K562 (cell line): ENCODE measurements around the gene ACSS1. TPM values are rescaled to one million over a fixed set of nuclear protein-coding genes. Genes with fewer than 3 reads are reported as not detected.

Experiments
- ATAC-seq: fragments of 200-7000 bp; cut with Tn5 transposase; 3 replicates; pipeline ENCODE4 v1.9.1; 2020; ENCODE audit warnings: moderate library complexity
- BruUV-seq: library from RNA; stranded (reverse); fragments of 400-500 nt; replicated peaks from 2 replicates; lab custom pipeline; 2021; lab: Mats Ljungman, UMichigan
- CTCF ChIA-PET: fragments of 300-600 bp; formaldehyde crosslinking; extraction: SDS; loops from one replicate; lab custom pipeline; 2021; ENCODE audit warnings: low intra/inter-chr PET ratio; lab: Yijun Ruan, JAX
- POLR2A ChIA-PET: fragments of 300-600, 350-650 bp; sonication (Branson Sonifier 250); formaldehyde crosslinking; extraction: SDS; loops from one replicate; lab custom pipeline; 2021; ENCODE audit warnings: antibody characterized with exemption, inconsistent platforms; lab: Yijun Ruan, JAX
- DNase-seq, 4 experiments: peaks; one replicate each; pipeline versions ENCODE4 v3.0.0 to v3.0.0-alpha.2; 2011 to 2018; ENCODE audit warnings: low spot score in 3 of 4, mixed read lengths in 3 of 4; ENCODE audit errors: extremely low read depth in 1 of 4
- FAIRE-seq: peaks from 2 replicates; lab custom pipeline; 2011; peaks lifted over from hg19 to GRCh38; lab: Jason Lieb, UNC
- H2AFZ ChIP-seq: 2 replicates; pipeline ENCODE4 v1.6.0; 2011; ENCODE audit warnings: low read depth, low read length, control low read depth, inconsistent platforms
- H3K27ac ChIP-seq: fragments of 200-600 bp; 3 replicates; pipeline ENCODE4 v1.8.0; 2011; ENCODE audit warnings: low read depth, mild to moderate bottlenecking, control low read depth, inconsistent platforms, low read length, moderate library complexity, mixed read lengths; ENCODE audit errors: extremely low read depth
- H3K27me3 ChIP-seq, 2 experiments: fragments of 300-600 bp in 1 of 2; 2 replicates in 1 of 2; 3 replicates in 1 of 2; pipeline versions ENCODE4 v1.6.0 to v1.8.0; 2011; ENCODE audit warnings: inconsistent platforms in 2 of 2, low read length in 2 of 2, mild to moderate bottlenecking in 1 of 2, mixed read lengths in 1 of 2, moderate library complexity in 1 of 2; ENCODE audit not compliant: control insufficient read depth in 2 of 2, insufficient read depth in 2 of 2
- H3K36me3 ChIP-seq: fragments of 300-600 bp; 3 replicates; pipeline ENCODE4 v1.8.0; 2011; ENCODE audit warnings: mild to moderate bottlenecking, low read length, inconsistent platforms; ENCODE audit not compliant: control insufficient read depth, insufficient read depth
- H3K4me1 ChIP-seq, 2 experiments: fragments of 200-600 bp in 1 of 2; replicated peaks in 1 of 2; 2 replicates in 1 of 2; 3 replicates in 1 of 2; pipeline versions ENCODE4 v1.5.1 to v1.8.0; 2011; ENCODE audit warnings: inconsistent platforms in 2 of 2, low read length in 2 of 2, mild to moderate bottlenecking in 1 of 2, mixed read lengths in 1 of 2, moderate library complexity in 1 of 2; ENCODE audit not compliant: control insufficient read depth in 2 of 2, insufficient read depth in 2 of 2
- H3K4me2 ChIP-seq: 2 replicates; pipeline ENCODE4 v1.6.1; 2011; ENCODE audit warnings: low read length, control low read depth, inconsistent platforms, mixed read lengths; ENCODE audit not compliant: insufficient read depth
- H3K4me3 ChIP-seq: fragments of 200-600 bp; sonication (generic), shearing (Covaris generic); 2 replicates; pipeline ENCODE4 v1.5.1; 2016; ENCODE audit warnings: control low read depth, inconsistent platforms
- H3K79me2 ChIP-seq: fragments of 200-600 bp; 3 replicates; pipeline ENCODE4 v1.8.0; 2011; ENCODE audit warnings: low read length, inconsistent platforms; ENCODE audit not compliant: control insufficient read depth, insufficient read depth
- H3K9ac ChIP-seq, 2 experiments: 2 replicates each; pipeline versions ENCODE4 v1.6.0 to v1.6.1; 2011; ENCODE audit warnings: low read depth in 2 of 2, low read length in 2 of 2, control low read depth in 1 of 2, inconsistent platforms in 1 of 2, mild to moderate bottlenecking in 1 of 2, mixed read lengths in 1 of 2; ENCODE audit not compliant: insufficient read depth in 1 of 2
- H3K9me1 ChIP-seq: one replicate; pipeline ENCODE4 v1.6.0; 2011; ENCODE audit warnings: inconsistent platforms, mild to moderate bottlenecking, low read length, moderate library complexity; ENCODE audit not compliant: control insufficient read depth, insufficient read depth
- H3K9me3 ChIP-seq: replicated peaks from 2 replicates; pipeline ENCODE4 v1.5.1; 2011; ENCODE audit warnings: low read depth, low read length, inconsistent platforms; ENCODE audit not compliant: control insufficient read depth, insufficient read depth
- H4K20me1 ChIP-seq: replicated peaks from 2 replicates; pipeline ENCODE4 v1.6.1; 2011; ENCODE audit warnings: low read length, inconsistent platforms, mixed read lengths; ENCODE audit not compliant: control insufficient read depth, insufficient read depth
- GABPA ChIP-seq: fragments of 200-800 bp; sonication (Bioruptor generic); conservative IDR thresholded peaks from 2 replicates; pipeline ENCODE4 v1.6.1; 2016; ENCODE audit warnings: low read depth, missing genetic modification characterization, missing compliant biosample characterization
- GTF3C2 ChIP-seq: IDR thresholded peaks from 3 replicates; pipeline ENCODE4 v1.6.1; 2011; ENCODE audit warnings: borderline replicate concordance, mild to moderate bottlenecking, moderate library complexity; ENCODE audit not compliant: insufficient read length; ENCODE audit errors: extremely low read depth
- KDM5B ChIP-seq: fragments of 200-600 bp; sonication (generic); IDR thresholded peaks from 2 replicates; pipeline ENCODE4 v1.6.1; 2012; ENCODE audit warnings: low read depth, mild to moderate bottlenecking, moderate library complexity, low read length, control low read depth, inconsistent platforms; ENCODE audit not compliant: insufficient replicate concordance
- NBN ChIP-seq: fragments of 450-650 bp; IDR thresholded peaks from 2 replicates; pipeline ENCODE4 v1.6.1; 2016; ENCODE audit warnings: low read depth, mild to moderate bottlenecking
- SRSF3 ChIP-seq: fragments of 200-400 bp; formaldehyde crosslinking; IDR thresholded peaks from 2 replicates; pipeline ENCODE4 v1.6.1; 2016; ENCODE audit warnings: mild to moderate bottlenecking, low read length, moderate library complexity; ENCODE audit not compliant: insufficient read depth
- ZBTB33 ChIP-seq: sonication (generic); formaldehyde crosslinking; IDR thresholded peaks from 2 replicates; pipeline ENCODE4 v1.8.1; 2023; ENCODE audit warnings: mild to moderate bottlenecking, missing genetic modification reagents
- ZNF23 ChIP-seq: fragments of 250-450 bp; sonication (Bioruptor Pico); IDR thresholded peaks from 2 replicates; pipeline ENCODE4 v1.4.0; 2020; ENCODE audit warnings: mild to moderate bottlenecking
- ZNF830 ChIP-seq: fragments of 250-450 bp; sonication (Bioruptor Pico); IDR thresholded peaks from 2 replicates; pipeline ENCODE4 v1.5.0; 2021; ENCODE audit warnings: mild to moderate bottlenecking
- WGBS: fragments of 100-300 bp; shearing (Covaris generic); methylation state at CpG from one replicate; pipeline ENCODE4 v1.1.6; 2016; ENCODE audit warnings: low coverage, mixed read lengths; ENCODE audit not compliant: insufficient coverage; ENCODE audit errors: missing lambda C conversion rate; 5-methylcytosine and 5-hydroxymethylcytosine counted together
- in situ Hi-C: fragments of 300-500 bp; cut with MboI; formaldehyde crosslinking; loops from 4 replicates; pipeline ENCODE4 v1.15.0; 2018; ENCODE audit warnings: inconsistent platforms, mixed read lengths
- intact Hi-C: fragments of 100-400 bp; cut with micrococcal nuclease; formaldehyde crosslinking; loops from 2 replicates; pipeline ENCODE4 v1.14.2; 2022
- polyA plus RNA-seq, 8 experiments: library from polyadenylated mRNA; depleted of rRNA in 4 of 8; stranded (reverse) in 5 of 8; unstranded in 3 of 8; fragments of >200 nt; fragmentation: Nextera tagmentation in 2 of 8; fragmentation: Illumina TruSeq in 1 of 8; extraction: Ambion mirVana in 2 of 8; extraction: Trizol in 1 of 8; gene quantifications; 2 replicates each; pipeline versions ENCODE4 v1.2.1 to v1.2.3, GENCODE V29; 2011 to 2014; ENCODE audit warnings: inconsistent platforms in 1 of 8, missing spikeins in 1 of 8
- total RNA-seq, 7 experiments: library from RNA; depleted of rRNA in 6 of 7; stranded (reverse); fragments of >200 nt in 6 of 7; fragmentation: Illumina TruSeq in 2 of 7; extraction: Trizol in 2 of 7; gene quantifications; 2 replicates each; pipeline versions ENCODE4 v1.2.1 to v1.2.3, GENCODE V29; 2011 to 2021; ENCODE audit warnings: low replicate concordance in 1 of 7

The ACSS1 gene
- total and polyA plus RNA-seq, 9 of the 15 experiments (the other 6 are each of a cell fraction or from before 2014, with no cell fraction given), result 0.07 to 2.1 (median 0.27) TPM; not detected in 3

GRCh38 chr20:24960302-24960801 is 97.6 kb downstream of the ACSS1 start:
- Histone ChIP-seq H3K27me3 (no peaks in the 10 kb centered on the region), H3K9ac (no peak overlapping the region), H2AFZ (no peak overlapping the region), H3K9me3 (no peaks in the 10 kb centered on the region), H3K79me2 (no peaks in the 10 kb centered on the region), H4K20me1 (no peaks in the 10 kb centered on the region), H3K27ac (no peak overlapping the region), H3K36me3 (peaks cover 11% of the 10 kb centered on the region; the same call in 1 of the 3 replicates), H3K9me1 (no peaks in the 10 kb centered on the region)
- BruUV-seq, result no TSS peak
- CTCF ChIA-PET, result no interaction called here
- POLR2A ChIA-PET, result interaction anchor here (1.4 kb wide), 1 partner anchor 11 kb away, joined by 5 read pairs; the partner anchor contains the start of gene CST7
- 83% methylated on average over 1 of the region's 10 CpGs for WGBS
- in situ Hi-C loops, result no loop called here
- intact Hi-C loops, result no loop called here
- DNase-seq, result no peak
- TF ChIP-seq SRSF3, result no peak
- no peak for TF ChIP-seq NBN
- TF ChIP-seq ZNF23 (CRISPR knock-in tag), result no peak
- no peak for TF ChIP-seq GABPA
- no peak for TF ChIP-seq ZNF830 (CRISPR knock-in tag)
- no peak for TF ChIP-seq ZBTB33 (CRISPR knock-in tag)
- TF ChIP-seq KDM5B, result no peak
- TF ChIP-seq GTF3C2, result no peak
- TF ChIP-seq, all 486 proteins: peak for 0
- Histone ChIP-seq H3K4me2 (no peak overlapping the region), H3K4me3 (no peak overlapping the region), H3K4me1 (no peaks in the 10 kb centered on the region)
- ATAC-seq (no peak), FAIRE-seq (no peak)
